Right lobe of liver (tissue), 6 donors: ENCODE data around the gene IYD. TPM values are rescaled to one million over a fixed set of nuclear protein-coding genes. Genes with fewer than 3 reads are reported as not detected.

Experiments
- ATAC-seq, 4 donors: fragments of 200-7000 bp; cut with Tn5 transposase; one replicate each; pipeline ENCODE4 v1.9.1; 2020; ENCODE audit warnings: mild to moderate bottlenecking in 4 of 4, moderate library complexity in 4 of 4
- DNase-seq, 3 donors: peaks; one replicate each; pipeline ENCODE4 v3.0.0-alpha.2; 2020
- H3K27ac ChIP-seq, 3 donors: fragments of 200-600 bp; one replicate each; pipeline ENCODE4 v1.8.0; 2022
- H3K27me3 ChIP-seq, 2 donors: fragments of 200-600 bp; one replicate each; pipeline ENCODE4 v1.8.0; 2022
- H3K36me3 ChIP-seq, 4 donors: fragments of 200-600 bp; sonication (generic) in 1 of 4; one replicate each; pipeline versions ENCODE4 v1.5.1 to v1.8.0; 2017 to 2022; ENCODE audit warnings: control low read depth in 1 of 4
- H3K4me1 ChIP-seq, 4 donors: fragments of 200-600 bp; sonication (generic) in 1 of 4; one replicate each; pipeline versions ENCODE4 v1.5.1 to v1.8.0; 2017 to 2022; ENCODE audit warnings: control low read depth in 1 of 4
- H3K4me3 ChIP-seq, 3 donors: fragments of 200-600 bp; one replicate each; pipeline ENCODE4 v1.8.0; 2022
- H3K9me3 ChIP-seq, 4 donors: fragments of 200-600 bp; sonication (generic) in 1 of 4; one replicate each; pipeline versions ENCODE4 v1.5.1 to v1.8.0; 2017 to 2022; ENCODE audit warnings: control low read depth in 1 of 4
- CTCF ChIP-seq, 4 donors: fragments of 200-600 bp in 3 of 4; fragments of 450-650 bp in 1 of 4; IDR thresholded peaks; one replicate each; pipeline versions ENCODE4 v1.5.1 to v1.8.0; 2016 to 2022; ENCODE audit warnings: antibody characterized with exemption in 4 of 4, mild to moderate bottlenecking in 2 of 4
- POLR2A ChIP-seq: fragments of 450-650 bp; IDR thresholded peaks from one replicate; pipeline ENCODE4 v1.6.1; 2017; ENCODE audit warnings: antibody characterized with exemption, mild to moderate bottlenecking
- WGBS: methylation state at CpG from one replicate; pipeline ENCODE4 v1.1.6; 2018; ENCODE audit warnings: low coverage, low lambda C conversion rate; ENCODE audit not compliant: insufficient coverage; ENCODE audit errors: missing lambda C conversion rate; 5-methylcytosine and 5-hydroxymethylcytosine counted together
- intact Hi-C, 2 donors: fragments of 100-400 bp; cut with DNase I; formaldehyde crosslinking; loops; one replicate each; pipeline versions ENCODE4 v1.11.2 to v1.14.1; 2022
- total RNA-seq, 6 experiments: library from RNA; depleted of rRNA in 2 of 6; stranded (reverse); fragments of >200 nt in 2 of 6; fragmentation: NEBNext Ultra II Directional in 3 of 6; extraction: Animal tissue kit (Norgen Biotek cat#: 25700) in 3 of 6; gene quantifications; one replicate each; pipeline versions ENCODE4 v1.1.0 to v1.2.4, GENCODE V29; 2016 to 2023
- donor health status: DM: no; HTN: yes; CAD: no.
- donor health status: DM: no; HTN: no; CAD: no.
- donor health status: DM: no; HTN: no; CAD: no.
- donor health status: DM: no; HTN: yes; CAD: no.
- donor health status: DM: no; HTN: yes; CAD: no.

IYD gene
- total RNA-seq, 6 experiments from 2014 or later: 5.8 to 21.6 (median 16.1) TPM

GRCh38 chr6:150331344-150331743, 37.5 kb upstream of the IYD start:
- Histone ChIP-seq H3K9me3 (no peaks in the 10 kb centered on the region), H3K4me3 (no peak overlapping the region), H3K27ac (no peak overlapping the region), H3K27me3 (no peaks in the 10 kb centered on the region), H3K36me3 (no peaks in the 10 kb centered on the region), H3K4me1 (no peaks in the 10 kb centered on the region)
- ATAC-seq (no peak), DNase-seq (no peak)
- intact Hi-C loops: loop anchor here in 1 of 2 donors (5.0 kb wide), 1 partner anchor 249 kb away; no protein-coding TSS in a partner anchor
- no peak for TF ChIP-seq POLR2A
- TF ChIP-seq CTCF (IDR thresholded peaks at IDR 0.05): no peak

GRCh38 chr6:150332939-150333584, 35.8 kb upstream of the IYD start:
- no peak overlapping the region for H3K27ac ChIP-seq
- WGBS: 81% methylated on average over 19 of the region's 21 CpGs
- no peak overlapping the region for H3K4me3 ChIP-seq
- intact Hi-C loops: loop anchor here in 1 of 2 donors (5.0 kb wide), 1 partner anchor 251 kb away; no protein-coding TSS in a partner anchor
- H3K9me3 ChIP-seq: no peaks in the 10 kb centered on the region
- no peaks in the 10 kb centered on the region for H3K4me1 ChIP-seq
- ATAC-seq: no peak
- H3K36me3 ChIP-seq: no peaks in the 10 kb centered on the region
- H3K27me3 ChIP-seq: no peaks in the 10 kb centered on the region
- TF ChIP-seq POLR2A (no peak), CTCF (IDR thresholded peaks at IDR 0.05) (no peak)
- DNase-seq: no peak

DNA sequence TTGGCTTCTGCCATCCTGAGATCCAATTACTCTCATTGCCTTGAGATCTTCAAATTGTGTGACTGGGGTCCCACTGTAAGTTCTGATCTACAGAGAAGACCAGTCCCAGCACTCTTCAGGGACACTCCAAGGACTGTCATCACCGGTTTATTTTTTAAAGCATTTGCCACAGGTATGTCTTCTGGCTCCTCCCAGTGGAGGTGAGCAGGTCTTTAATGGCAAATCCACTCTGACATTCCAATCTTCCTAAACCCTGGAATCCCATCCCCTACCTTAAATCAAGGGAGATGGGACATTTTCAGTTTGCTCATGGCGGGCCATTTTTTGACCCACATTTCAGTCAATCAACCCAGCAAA, 35.2 kb upstream of the IYD start:
- DNase-seq (no peak), ATAC-seq (no peak)
- Histone ChIP-seq H3K4me3 (no peak overlapping the region), H3K36me3 (no peaks in the 10 kb centered on the region), H3K27me3 (no peaks in the 10 kb centered on the region), H3K27ac (no peak overlapping the region), H3K9me3 (no peaks in the 10 kb centered on the region), H3K4me1 (no peaks in the 10 kb centered on the region)
- WGBS: 100% methylated on average over 1 of the region's 2 CpGs
- TF ChIP-seq POLR2A (no peak), CTCF (IDR thresholded peaks at IDR 0.05) (no peak)
- intact Hi-C loops: loop anchor here in 1 of 2 donors (5.0 kb wide), 1 partner anchor 251 kb away; no protein-coding TSS in a partner anchor

- H3K4me3 ChIP-seq: no peak overlapping the region
- no peaks in the 10 kb centered on the region for H3K4me1 ChIP-seq
- TF ChIP-seq POLR2A (no peak), CTCF (IDR thresholded peaks at IDR 0.05) (peak; percentile 77 to 89 (median 82))
- H3K36me3 ChIP-seq: no peaks in the 10 kb centered on the region
- H3K27ac ChIP-seq: no peak overlapping the region
- no peak for DNase-seq
- intact Hi-C loops: loop anchor here (5.0 kb wide), 1 partner anchor 253 kb away; no protein-coding TSS in a partner anchor
- H3K27me3 ChIP-seq: no peaks in the 10 kb centered on the region
- H3K9me3 ChIP-seq: no peaks in the 10 kb centered on the region
- WGBS: 52% methylated on average over 7 of the region's 7 CpGs
- ATAC-seq: peak; percentile 62 to 70 (median 66)
These were observed 33.7 kb upstream of the IYD start for GRCh38 chr6:150334790-150335783.
